ENCODE results near the gene DNAJB5.

Gene DNAJB5

DNA sequence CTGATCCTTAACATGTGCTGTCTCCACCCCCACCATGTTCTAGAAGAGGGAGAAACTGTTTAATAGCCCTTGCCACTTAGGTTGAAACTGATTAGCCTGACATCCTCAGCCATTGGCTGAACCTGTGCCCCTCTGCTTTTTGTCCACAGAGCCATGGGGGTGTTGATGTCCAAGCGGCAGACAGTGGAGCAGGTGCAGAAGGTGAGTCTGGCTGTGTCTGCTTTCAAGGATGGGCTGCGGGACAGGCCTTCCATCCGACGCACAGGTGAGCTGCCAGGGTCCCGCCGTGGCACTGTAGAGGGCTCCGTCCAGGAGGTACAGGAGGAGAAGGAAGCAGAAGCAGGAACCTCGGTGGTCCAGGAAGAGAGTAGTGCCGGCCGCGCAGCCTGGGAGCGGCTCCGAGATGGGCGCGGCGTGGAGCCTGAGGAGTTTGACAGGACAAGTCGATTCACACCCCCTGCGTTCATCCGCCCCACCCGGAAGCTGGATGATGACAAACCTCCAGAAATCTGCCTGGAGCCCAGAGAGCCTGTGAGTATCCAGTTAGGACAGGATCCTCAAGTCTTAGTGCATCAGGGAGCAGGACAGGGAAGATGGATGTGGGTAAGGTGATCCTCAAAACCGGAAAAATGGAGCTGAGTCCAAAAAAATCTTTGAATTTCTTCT, 18.3 kb upstream of the DNAJB5 start:
- no peak for DNase-seq (ENCODE audit: low spot score)
- in situ Hi-C loops (cut with MboI; ENCODE audit: low pct_unique_long_range_greater_than_20kb, low sequenced_read_pairs, unreplicated experiment): no loop called here
- TF ChIP-seq, protein P1, sequence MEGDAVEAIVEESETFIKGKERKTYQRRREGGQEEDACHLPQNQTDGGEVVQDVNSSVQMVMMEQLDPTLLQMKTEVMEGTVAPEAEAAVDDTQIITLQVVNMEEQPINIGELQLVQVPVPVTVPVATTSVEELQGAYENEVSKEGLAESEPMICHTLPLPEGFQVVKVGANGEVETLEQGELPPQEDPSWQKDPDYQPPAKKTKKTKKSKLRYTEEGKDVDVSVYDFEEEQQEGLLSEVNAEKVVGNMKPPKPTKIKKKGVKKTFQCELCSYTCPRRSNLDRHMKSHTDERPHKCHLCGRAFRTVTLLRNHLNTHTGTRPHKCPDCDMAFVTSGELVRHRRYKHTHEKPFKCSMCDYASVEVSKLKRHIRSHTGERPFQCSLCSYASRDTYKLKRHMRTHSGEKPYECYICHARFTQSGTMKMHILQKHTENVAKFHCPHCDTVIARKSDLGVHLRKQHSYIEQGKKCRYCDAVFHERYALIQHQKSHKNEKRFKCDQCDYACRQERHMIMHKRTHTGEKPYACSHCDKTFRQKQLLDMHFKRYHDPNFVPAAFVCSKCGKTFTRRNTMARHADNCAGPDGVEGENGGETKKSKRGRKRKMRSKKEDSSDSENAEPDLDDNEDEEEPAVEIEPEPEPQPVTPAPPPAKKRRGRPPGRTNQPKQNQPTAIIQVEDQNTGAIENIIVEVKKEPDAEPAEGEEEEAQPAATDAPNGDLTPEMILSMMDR (IDR thresholded peaks at IDR 0.05; ENCODE audit: extremely low read depth, insufficient read depth, missing control alignments): no peak

DNA sequence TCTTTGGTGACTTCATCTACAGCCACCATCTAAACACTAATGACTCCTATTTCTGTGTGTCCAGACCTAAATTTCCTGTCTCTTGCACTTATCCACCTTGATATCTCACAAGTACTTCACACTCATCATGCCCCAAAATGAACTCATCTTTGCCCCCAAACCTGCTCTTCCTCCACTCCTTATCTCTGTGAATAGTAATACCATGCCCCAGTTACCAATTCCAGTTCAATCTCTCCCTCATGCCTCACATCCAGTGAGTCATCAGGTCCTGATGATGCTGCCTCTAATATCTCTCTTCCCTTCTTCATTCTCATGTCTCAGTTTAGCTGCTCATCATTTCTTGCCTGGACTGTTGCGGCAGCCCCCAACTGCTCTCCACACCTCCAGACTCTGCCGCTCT, 14.9 kb upstream of the DNAJB5 start:
- in situ Hi-C loops (cut with MboI; ENCODE audit: low pct_unique_long_range_greater_than_20kb, low sequenced_read_pairs, unreplicated experiment): no loop called here
- TF ChIP-seq, protein P1 (IDR thresholded peaks at IDR 0.05; ENCODE audit: extremely low read depth, insufficient read depth, missing control alignments): no peak
- DNase-seq (ENCODE audit: low spot score): no peak

DNA sequence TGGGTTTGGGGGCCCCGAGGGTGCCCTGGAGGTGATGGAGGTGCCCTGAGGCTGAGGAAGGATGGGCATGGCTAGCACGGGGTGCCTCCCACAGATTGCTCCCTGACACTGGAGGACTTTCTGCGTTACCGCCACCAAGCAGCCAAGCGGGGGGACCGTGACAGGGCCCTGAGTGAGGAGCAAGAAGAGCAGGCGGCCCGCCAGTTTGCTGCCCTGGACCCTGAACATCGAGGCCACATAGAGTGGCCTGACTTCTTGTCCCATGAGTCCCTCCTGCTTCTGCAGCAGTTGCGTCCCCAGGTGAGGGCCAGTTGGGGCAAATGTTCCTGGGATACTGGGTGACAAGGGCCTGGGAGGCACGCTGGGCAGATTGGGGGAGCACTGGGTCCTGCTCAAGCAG, 13.1 kb upstream of the DNAJB5 start:
- DNase-seq (ENCODE audit: low spot score): no peak
- TF ChIP-seq, protein P1 (IDR thresholded peaks at IDR 0.05; ENCODE audit: extremely low read depth, insufficient read depth, missing control alignments): no peak
- in situ Hi-C loops (cut with MboI; ENCODE audit: low pct_unique_long_range_greater_than_20kb, low sequenced_read_pairs, unreplicated experiment): no loop called here

DNA sequence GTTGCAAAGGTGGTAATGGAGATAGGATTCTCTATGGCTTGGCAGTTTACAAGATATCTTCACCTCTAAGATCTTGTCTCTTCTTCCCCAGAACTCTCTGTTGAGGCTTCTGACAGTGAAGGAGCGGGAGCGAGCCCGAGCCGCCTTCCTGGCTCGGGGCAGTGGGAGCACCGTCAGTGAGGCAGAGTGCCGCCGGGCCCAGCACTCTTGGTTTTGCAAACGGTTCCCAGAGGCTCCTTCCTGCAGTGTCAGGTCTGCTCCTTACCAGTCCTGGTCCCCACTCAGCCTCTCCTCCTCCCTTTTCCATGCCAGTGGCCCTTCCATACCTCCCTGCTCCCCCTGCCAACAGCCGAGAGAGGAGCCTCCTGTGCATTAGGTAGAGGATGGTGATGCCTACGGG, 12.6 kb upstream of the DNAJB5 start:
- no peak for DNase-seq (ENCODE audit: low spot score)
- in situ Hi-C loops (cut with MboI; ENCODE audit: low pct_unique_long_range_greater_than_20kb, low sequenced_read_pairs, unreplicated experiment): no loop called here
- TF ChIP-seq, protein P1 (IDR thresholded peaks at IDR 0.05; ENCODE audit: extremely low read depth, insufficient read depth, missing control alignments): no peak

DNA sequence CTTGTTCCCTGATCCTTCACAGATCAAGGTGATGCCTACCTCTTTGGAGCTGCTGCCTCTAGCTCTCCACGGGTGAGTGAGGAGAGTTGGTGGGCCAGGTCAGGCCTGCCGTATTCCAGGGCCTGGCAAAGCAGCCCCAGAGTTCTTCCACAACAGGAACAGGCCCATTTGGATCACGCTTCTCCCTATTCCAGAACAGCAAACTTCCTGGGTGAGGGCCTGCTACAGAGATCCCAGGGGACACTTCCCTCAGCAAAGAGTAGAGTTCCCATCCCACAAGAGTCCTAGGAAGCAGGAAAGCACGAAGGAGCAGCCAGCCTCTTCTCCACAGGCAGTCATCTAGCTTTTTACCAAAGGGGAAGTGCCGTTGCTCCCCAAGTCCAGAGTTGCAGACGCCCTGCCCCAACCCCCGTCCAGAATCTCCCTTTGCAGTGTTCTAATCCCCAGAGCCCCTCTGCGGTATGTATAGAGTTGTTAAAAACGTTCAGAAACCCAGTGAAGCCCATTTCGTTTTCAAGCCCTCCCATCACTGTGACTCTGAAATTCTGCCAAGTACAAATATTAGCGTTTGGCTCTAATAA, 9.3 kb upstream of the DNAJB5 start:
- no peak for DNase-seq (ENCODE audit: low spot score)
- in situ Hi-C loops (cut with MboI; ENCODE audit: low pct_unique_long_range_greater_than_20kb, low sequenced_read_pairs, unreplicated experiment): loop anchor here (10.0 kb wide), 1 partner anchor 75 kb away; no protein-coding TSS in a partner anchor
- TF ChIP-seq, protein P1 (IDR thresholded peaks at IDR 0.05; ENCODE audit: extremely low read depth, insufficient read depth, missing control alignments): no peak

DNA sequence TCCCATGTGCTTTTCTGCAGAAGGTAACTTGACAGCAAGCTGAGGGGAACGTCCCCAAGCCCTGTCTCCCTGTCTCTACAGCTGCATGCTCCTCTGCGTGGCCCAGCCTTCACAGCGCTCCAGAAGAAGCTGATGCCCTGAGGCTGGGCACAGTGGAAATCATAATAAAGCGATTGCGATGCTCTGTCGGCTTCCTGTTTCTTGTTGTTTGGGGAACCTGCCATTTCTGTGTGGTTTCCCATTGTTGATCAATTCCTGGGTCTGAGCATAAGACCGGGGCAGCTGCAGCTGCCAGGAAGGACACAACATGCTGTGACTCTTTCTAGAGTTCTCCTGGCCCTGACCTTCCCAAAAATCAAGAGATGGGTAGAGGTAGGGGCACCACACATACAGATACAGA, 7.2 kb upstream of the DNAJB5 start:
- in situ Hi-C loops (cut with MboI; ENCODE audit: low pct_unique_long_range_greater_than_20kb, low sequenced_read_pairs, unreplicated experiment): loop anchor here (10.0 kb wide), 1 partner anchor 78 kb away; no protein-coding TSS in a partner anchor
- no peak for DNase-seq (ENCODE audit: low spot score)
- TF ChIP-seq, protein P1 (IDR thresholded peaks at IDR 0.05; ENCODE audit: extremely low read depth, insufficient read depth, missing control alignments): no peak

Data from GM13977 (cell line).